ENCODE results near the gene DNAJA1.

- TF ChIP-seq CTCF (IDR thresholded peaks at IDR 0.05), result no peak
- no peak for TF ChIP-seq POLR2A (IDR thresholded peaks at IDR 0.05)
These were observed 19.7 kb downstream of the DNAJA1 start for GRCh38 chr9:33044677-33045282.
